ENCODE results near the gene CD79B.
"Not testable (repeated sequence)": the region's sequence is repeated elsewhere in the genome, so short reads cannot be mapped to it uniquely, and the experiment has no call there.

GRCh38 chr17:63898899-63899798, 33.0 kb downstream of the CD79B start:
- TF ChIP-seq CTCF (IDR thresholded peaks at IDR 0.05); POLR2AphosphoS5 (IDR thresholded peaks at IDR 0.05; ENCODE audit: low read depth, low read length); REST (IDR thresholded peaks at IDR 0.05; ENCODE audit: insufficient read depth in 1 of 2, low read depth in 2 of 2, low read length in 1 of 2); TCF7L2 (IDR thresholded peaks at IDR 0.05; ENCODE audit: low read depth, low read length); SIN3A (IDR thresholded peaks at IDR 0.05; ENCODE audit: borderline replicate concordance, insufficient read depth, low read depth, low read length): not testable (repeated sequence)
